ENCODE data around the gene KRT3. TPM values are rescaled to one million over a fixed set of nuclear protein-coding genes. Genes with fewer than 3 reads are reported as not detected.

KRT3 gene
- polyA plus RNA-seq, 3 donors = not detected

GRCh38 chr12:52805739-52806138 is 9.8 kb upstream of the KRT3 start:
- Mint-ChIP-seq H3K27me3 (ENCODE audit: low read depth in 3 of 3) (peaks cover 0 to 6% (median 6%) of the 10 kb centered on the region in 3 donors), H3K27ac (no peak overlapping the region)

DNA sequence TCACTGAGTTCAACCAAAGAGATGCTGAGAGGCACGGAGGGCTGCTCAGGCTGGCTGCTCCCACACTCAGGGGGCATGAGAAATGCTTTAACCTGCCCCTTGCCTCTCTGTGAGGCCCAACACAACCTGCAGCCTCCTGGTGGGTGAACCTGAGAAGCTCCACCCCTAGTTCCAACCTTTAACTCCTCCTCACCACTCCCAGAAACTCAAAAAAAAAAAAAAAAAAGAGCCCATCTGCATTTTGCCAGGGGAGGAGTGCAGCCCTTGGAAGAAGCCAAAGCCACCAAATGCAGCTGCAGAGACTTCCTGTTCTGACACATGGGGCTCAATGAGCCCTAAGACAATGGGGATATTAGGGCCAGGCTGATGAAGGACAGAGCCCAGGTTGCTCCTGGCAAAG is 9.1 kb upstream of the KRT3 start:
- Histone ChIP-seq H4K20me1 (ENCODE audit: insufficient read depth, low read length) (no peaks in the 10 kb centered on the region), H3K4me1 (ENCODE audit: control insufficient read depth in 1 of 2, insufficient read depth in 2 of 2, low read length in 2 of 2) (no peaks in the 10 kb centered on the region), H3K27me3 (ENCODE audit: control insufficient read depth in 2 of 2, insufficient read depth in 2 of 2, low read length in 2 of 2) (no peaks in the 10 kb centered on the region), H2AFZ (ENCODE audit: insufficient read depth, low read depth, low read length, poor library complexity, severe bottlenecking) (no peak overlapping the region), H3K9me3 (replicated peaks in 1 of 2; ENCODE audit: control insufficient read depth in 1 of 2, insufficient read depth in 1 of 2, low read length in 2 of 2) (no peaks in the 10 kb centered on the region), H3K9ac (ENCODE audit: insufficient read depth, low read length, poor library complexity, severe bottlenecking) (no peak overlapping the region), H3K27ac (ENCODE audit: low read depth in 1 of 2, low read length in 2 of 2) (no peak overlapping the region), H3K79me2 (ENCODE audit: insufficient read depth, low read length) (no peaks in the 10 kb centered on the region), H3K36me3 (replicated peaks in 1 of 2; ENCODE audit: control insufficient read depth in 1 of 2, insufficient read depth in 2 of 2, low read length in 2 of 2) (no peaks in the 10 kb centered on the region), H3K4me3 (replicated peaks in 1 of 3; ENCODE audit: low read depth in 2 of 3, low read length in 3 of 3) (no peak overlapping the region), H3K4me2 (replicated peaks; ENCODE audit: extremely low read depth, low read length, poor library complexity, severe bottlenecking) (no peak overlapping the region)
- 67% methylated on average over 1 of the region's 1 CpG for WGBS (ENCODE audit: insufficient coverage)
- no peak for DNase-seq
- H3K4me1 Mint-ChIP-seq = no peaks in the 10 kb centered on the region
- peaks cover under 1 to 6% (median 6%) of the 10 kb centered on the region in 3 donors for H3K27me3 Mint-ChIP-seq (ENCODE audit: low read depth in 3 of 3)
- intact Hi-C loops (cut with micrococcal nuclease) = no loop called here
- no peak overlapping the region for H3K27ac Mint-ChIP-seq
- H3K9me3 Mint-ChIP-seq = peaks cover 0 to 2% (median 0%) of the 10 kb centered on the region in 7 donors
- no peak overlapping the region for H3K4me3 Mint-ChIP-seq
- TF ChIP-seq CTCF (IDR thresholded peaks at IDR 0.05) = no peak
- H3K36me3 Mint-ChIP-seq = no peaks in the 10 kb centered on the region

More at GRCh38 chr12:52805739-52806138, 9.8 kb upstream of the KRT3 start:
- no peak for TF ChIP-seq CTCF (IDR thresholded peaks at IDR 0.05)
- no peak overlapping the region for H3K27ac ChIP-seq (ENCODE audit: low read depth in 1 of 2, low read length in 2 of 2)
- no peaks in the 10 kb centered on the region for H3K79me2 ChIP-seq (ENCODE audit: insufficient read depth, low read length)
- H3K4me3 ChIP-seq (replicated peaks in 1 of 3; ENCODE audit: low read depth in 2 of 3, low read length in 3 of 3) = no peak overlapping the region
- no peak for DNase-seq
- H3K9ac ChIP-seq (ENCODE audit: insufficient read depth, low read length, poor library complexity, severe bottlenecking) = no peak overlapping the region
- no peaks in the 10 kb centered on the region for H4K20me1 ChIP-seq (ENCODE audit: insufficient read depth, low read length)
- intact Hi-C loops (cut with micrococcal nuclease) = no loop called here
- no peaks in the 10 kb centered on the region for H3K36me3 ChIP-seq (replicated peaks in 1 of 2; ENCODE audit: control insufficient read depth in 1 of 2, insufficient read depth in 2 of 2, low read length in 2 of 2)
- H3K9me3 ChIP-seq (replicated peaks in 1 of 2; ENCODE audit: control insufficient read depth in 1 of 2, insufficient read depth in 1 of 2, low read length in 2 of 2) = no peaks in the 10 kb centered on the region
- 100% methylated on average over 1 of the region's 3 CpGs for WGBS (ENCODE audit: insufficient coverage)
- H3K4me3 Mint-ChIP-seq = no peak overlapping the region
- H3K36me3 Mint-ChIP-seq = no peaks in the 10 kb centered on the region
- no peak overlapping the region for H2AFZ ChIP-seq (ENCODE audit: insufficient read depth, low read depth, low read length, poor library complexity, severe bottlenecking)
- no peaks in the 10 kb centered on the region for H3K4me1 Mint-ChIP-seq
- no peaks in the 10 kb centered on the region for H3K27me3 ChIP-seq (ENCODE audit: control insufficient read depth in 2 of 2, insufficient read depth in 2 of 2, low read length in 2 of 2)
- H3K4me1 ChIP-seq (ENCODE audit: control insufficient read depth in 1 of 2, insufficient read depth in 2 of 2, low read length in 2 of 2) = no peaks in the 10 kb centered on the region
- no peak overlapping the region for H3K4me2 ChIP-seq (replicated peaks; ENCODE audit: extremely low read depth, low read length, poor library complexity, severe bottlenecking)
- H3K9me3 Mint-ChIP-seq = peaks cover 0 to 2% (median 0%) of the 10 kb centered on the region in 7 donors
